NCI-H82 (cell line): ENCODE results near the gene EEFSEC.
A peak's percentile ranks its signal among the peaks of the same experiment; 100 is the strongest.

Experiments used
- DNase-seq: peaks from one replicate; lab custom pipeline; 2025; lab: John Stamatoyannopoulos, UW

EEFSEC gene

GRCh38 chr3:128334766-128335165 lies 181.5 kb downstream of the EEFSEC start:
- no peak for DNase-seq

GRCh38 chr3:128335621-128336296 lies 182.5 kb downstream of the EEFSEC start:
- DNase-seq: no peak

- no peak for DNase-seq
These were observed 183.3 kb downstream of the EEFSEC start for GRCh38 chr3:128336337-128337156.

- no peak for DNase-seq
These were observed 184.0 kb downstream of the EEFSEC start for GRCh38 chr3:128337305-128337704.

- no peak for DNase-seq
These were observed 185.5 kb downstream of the EEFSEC start for GRCh38 chr3:128338536-128339330.

GRCh38 chr3:128339491-128340012 lies 186.3 kb downstream of the EEFSEC start:
- DNase-seq: no peak

- DNase-seq: no peak
These were observed 187.1 kb downstream of the EEFSEC start for GRCh38 chr3:128340198-128340903.

GRCh38 chr3:128340904-128341555 lies 187.7 kb downstream of the EEFSEC start:
- DNase-seq: no peak

- no peak for DNase-seq
These were observed 188.5 kb downstream of the EEFSEC start for GRCh38 chr3:128341659-128342395.

- DNase-seq: no peak
These were observed 189.5 kb downstream of the EEFSEC start for GRCh38 chr3:128342701-128343180.

GRCh38 chr3:128343287-128344051 lies 190.2 kb downstream of the EEFSEC start:
- DNase-seq: peak; percentile 83

- DNase-seq: no peak
These were observed 190.9 kb downstream of the EEFSEC start for GRCh38 chr3:128344052-128344735.

GRCh38 chr3:128345196-128345595 lies 191.9 kb downstream of the EEFSEC start:
- peak; percentile 21 for DNase-seq

- DNase-seq: peak; percentile 55
These were observed 193.3 kb downstream of the EEFSEC start for GRCh38 chr3:128346562-128346961.

- no peak for DNase-seq
These were observed 194.0 kb downstream of the EEFSEC start for GRCh38 chr3:128347282-128347681.

- DNase-seq: no peak
These were observed 194.8 kb downstream of the EEFSEC start for GRCh38 chr3:128348075-128348474.

GRCh38 chr3:128348805-128349531 lies 195.7 kb downstream of the EEFSEC start:
- DNase-seq: peak; percentile 78

GRCh38 chr3:128349963-128350599 lies 196.8 kb downstream of the EEFSEC start:
- no peak for DNase-seq
